ENCODE data around the gene TUBB4A.

DNA sequence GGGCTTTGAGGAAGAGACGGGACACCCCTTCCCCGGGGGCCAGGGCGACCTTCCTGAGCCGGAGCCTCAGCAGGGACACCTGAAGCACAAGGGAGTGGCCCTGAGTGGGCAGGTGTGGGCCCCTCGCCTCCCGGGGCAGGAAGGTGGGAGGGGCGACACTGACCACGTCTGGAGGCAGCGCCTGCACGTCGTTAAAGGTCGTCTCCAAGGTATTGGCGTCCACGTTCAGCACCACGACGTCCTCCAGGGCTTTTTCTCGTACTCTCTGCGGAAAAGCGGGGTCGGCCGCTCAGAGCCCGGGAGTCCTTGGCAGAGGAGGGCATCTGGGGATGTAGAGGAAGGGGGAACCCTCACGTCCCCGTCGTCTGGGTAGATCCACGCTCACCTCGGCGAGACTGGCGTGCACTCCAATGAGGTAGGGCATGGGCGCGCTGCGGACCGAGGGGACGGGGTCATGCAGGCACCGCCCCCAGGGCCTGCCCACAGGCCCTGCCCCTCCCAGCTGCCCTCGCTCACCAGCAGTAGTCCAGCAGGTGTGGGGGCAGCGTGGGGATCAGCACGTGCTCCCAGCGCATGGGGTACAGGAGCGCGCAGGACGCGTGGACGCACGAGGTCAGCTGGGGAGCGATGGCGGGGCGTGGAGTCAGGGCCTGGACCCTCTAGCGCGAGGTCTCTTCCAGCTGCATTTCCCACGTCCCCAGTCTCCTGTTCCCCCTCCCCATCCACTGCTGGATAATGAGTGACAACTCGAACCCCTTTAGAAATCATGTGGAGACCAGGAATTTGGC, 26.6 kb downstream of the TUBB4A start:
- TF ChIP-seq, protein P1, sequence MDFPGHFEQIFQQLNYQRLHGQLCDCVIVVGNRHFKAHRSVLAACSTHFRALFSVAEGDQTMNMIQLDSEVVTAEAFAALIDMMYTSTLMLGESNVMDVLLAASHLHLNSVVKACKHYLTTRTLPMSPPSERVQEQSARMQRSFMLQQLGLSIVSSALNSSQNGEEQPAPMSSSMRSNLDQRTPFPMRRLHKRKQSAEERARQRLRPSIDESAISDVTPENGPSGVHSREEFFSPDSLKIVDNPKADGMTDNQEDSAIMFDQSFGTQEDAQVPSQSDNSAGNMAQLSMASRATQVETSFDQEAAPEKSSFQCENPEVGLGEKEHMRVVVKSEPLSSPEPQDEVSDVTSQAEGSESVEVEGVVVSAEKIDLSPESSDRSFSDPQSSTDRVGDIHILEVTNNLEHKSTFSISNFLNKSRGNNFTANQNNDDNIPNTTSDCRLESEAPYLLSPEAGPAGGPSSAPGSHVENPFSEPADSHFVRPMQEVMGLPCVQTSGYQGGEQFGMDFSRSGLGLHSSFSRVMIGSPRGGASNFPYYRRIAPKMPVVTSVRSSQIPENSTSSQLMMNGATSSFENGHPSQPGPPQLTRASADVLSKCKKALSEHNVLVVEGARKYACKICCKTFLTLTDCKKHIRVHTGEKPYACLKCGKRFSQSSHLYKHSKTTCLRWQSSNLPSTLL (IDR thresholded peaks at IDR 0.05) = no peak
- TF ChIP-seq FOXM1 (IDR thresholded peaks at IDR 0.05; ENCODE audit: low read depth) = no peak
- TF ChIP-seq FOXM1 (CRISPR knock-in tag; IDR thresholded peaks at IDR 0.05; ENCODE audit: low read depth) = no peak
- no peak for TF ChIP-seq ZKSCAN1 (IDR thresholded peaks at IDR 0.05; ENCODE audit: low read depth, low read length)
- no peak for TF ChIP-seq MCM2 (IDR thresholded peaks at IDR 0.05; ENCODE audit: low read depth)
- TF ChIP-seq, protein P2, sequence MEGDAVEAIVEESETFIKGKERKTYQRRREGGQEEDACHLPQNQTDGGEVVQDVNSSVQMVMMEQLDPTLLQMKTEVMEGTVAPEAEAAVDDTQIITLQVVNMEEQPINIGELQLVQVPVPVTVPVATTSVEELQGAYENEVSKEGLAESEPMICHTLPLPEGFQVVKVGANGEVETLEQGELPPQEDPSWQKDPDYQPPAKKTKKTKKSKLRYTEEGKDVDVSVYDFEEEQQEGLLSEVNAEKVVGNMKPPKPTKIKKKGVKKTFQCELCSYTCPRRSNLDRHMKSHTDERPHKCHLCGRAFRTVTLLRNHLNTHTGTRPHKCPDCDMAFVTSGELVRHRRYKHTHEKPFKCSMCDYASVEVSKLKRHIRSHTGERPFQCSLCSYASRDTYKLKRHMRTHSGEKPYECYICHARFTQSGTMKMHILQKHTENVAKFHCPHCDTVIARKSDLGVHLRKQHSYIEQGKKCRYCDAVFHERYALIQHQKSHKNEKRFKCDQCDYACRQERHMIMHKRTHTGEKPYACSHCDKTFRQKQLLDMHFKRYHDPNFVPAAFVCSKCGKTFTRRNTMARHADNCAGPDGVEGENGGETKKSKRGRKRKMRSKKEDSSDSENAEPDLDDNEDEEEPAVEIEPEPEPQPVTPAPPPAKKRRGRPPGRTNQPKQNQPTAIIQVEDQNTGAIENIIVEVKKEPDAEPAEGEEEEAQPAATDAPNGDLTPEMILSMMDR (IDR thresholded peaks at IDR 0.05 in 2 of 3, conservative IDR thresholded peaks at IDR 0.05 in 1 of 3; ENCODE audit: insufficient read depth in 2 of 3, low read depth in 1 of 3, low read length in 3 of 3) = no peak
- TF ChIP-seq RAD21 (CRISPR knock-in tag; conservative IDR thresholded peaks at IDR 0.05 in 1 of 2, IDR thresholded peaks at IDR 0.05 in 1 of 2) = no peak
- no peak for TF ChIP-seq RBM39 (optimal IDR thresholded peaks at IDR 0.05; ENCODE audit: low read depth, low read length)
- no peak for TF ChIP-seq NR2C2 (CRISPR knock-in tag; IDR thresholded peaks at IDR 0.05)
- no peak for TF ChIP-seq NR2C2 (tag; IDR thresholded peaks at IDR 0.05)
- no peak for TF ChIP-seq L3MBTL2 (IDR thresholded peaks at IDR 0.05)
